EH (cell line): ENCODE measurements around the gene ZSWIM8.

Experiments used
- DNase-seq: peaks from one replicate; pipeline ENCODE4 v3.0.0-alpha.2; 2015; ENCODE audit warnings: low read depth

The ZSWIM8 gene

GRCh38 chr10:73798087-73798486, 12.7 kb downstream of the ZSWIM8 start:
- DNase-seq: no peak

DNA sequence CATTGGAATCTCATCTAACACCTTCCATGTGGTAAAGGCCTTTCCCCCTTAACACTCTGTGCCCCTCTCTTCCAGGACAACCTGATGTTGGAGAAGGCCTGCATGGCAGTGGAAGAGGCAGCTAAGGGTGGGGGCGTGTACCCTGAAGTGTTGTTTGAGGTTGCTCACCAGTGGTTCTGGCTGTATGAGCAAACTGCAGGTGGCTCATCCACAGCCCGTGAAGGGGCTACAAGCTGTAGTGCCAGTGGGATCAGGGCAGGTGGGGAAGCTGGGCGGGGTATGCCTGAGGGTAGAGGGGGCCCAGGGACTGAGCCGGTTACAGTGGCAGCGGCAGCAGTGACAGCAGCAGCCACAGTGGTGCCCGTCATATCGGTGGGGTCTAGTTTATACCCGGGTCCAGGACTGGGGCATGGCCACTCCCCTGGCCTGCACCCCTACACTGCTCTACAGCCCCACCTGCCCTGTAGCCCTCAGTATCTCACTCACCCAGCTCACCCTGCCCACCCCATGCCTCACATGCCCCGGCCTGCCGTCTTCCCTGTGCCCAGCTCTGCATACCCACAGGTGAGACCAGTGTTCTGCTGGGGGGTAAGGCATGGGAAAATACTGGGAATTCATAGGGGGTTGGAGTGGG, 13.6 kb downstream of the ZSWIM8 start:
- no peak for DNase-seq

GRCh38 chr10:73799899-73800559, 14.6 kb downstream of the ZSWIM8 start:
- DNase-seq: no peak

DNA sequence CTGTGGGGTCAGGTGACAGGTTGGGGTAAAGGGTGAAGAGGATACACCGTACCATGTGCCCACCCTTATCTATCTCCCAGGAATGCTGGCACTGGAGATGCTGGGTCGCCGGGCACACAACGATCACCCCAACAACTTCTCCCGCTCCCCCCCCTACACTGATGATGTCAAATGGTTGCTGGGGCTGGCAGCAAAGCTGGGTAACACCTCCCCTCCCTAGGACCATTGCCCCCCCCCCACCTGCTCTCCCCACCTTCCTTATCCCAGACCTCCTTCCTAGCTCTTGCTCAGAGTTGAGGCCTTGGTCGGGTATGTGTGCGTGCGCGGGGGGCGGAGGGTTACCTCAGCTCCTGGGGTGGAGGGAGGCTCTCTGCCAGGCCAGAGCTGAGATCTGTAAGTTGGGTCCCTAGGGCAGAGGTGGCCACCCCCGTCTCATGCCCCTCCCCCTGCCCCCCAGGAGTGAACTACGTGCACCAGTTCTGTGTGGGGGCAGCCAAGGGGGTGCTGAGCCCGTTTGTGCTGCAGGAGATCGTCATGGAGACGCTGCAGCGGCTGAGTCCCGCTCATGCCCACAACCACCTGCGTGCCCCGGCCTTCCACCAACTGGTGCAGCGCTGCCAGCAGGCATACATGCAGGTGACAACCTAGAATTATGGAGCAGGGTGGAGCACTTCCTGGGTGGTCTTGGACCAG, 15.3 kb downstream of the ZSWIM8 start:
- DNase-seq: no peak

DNA sequence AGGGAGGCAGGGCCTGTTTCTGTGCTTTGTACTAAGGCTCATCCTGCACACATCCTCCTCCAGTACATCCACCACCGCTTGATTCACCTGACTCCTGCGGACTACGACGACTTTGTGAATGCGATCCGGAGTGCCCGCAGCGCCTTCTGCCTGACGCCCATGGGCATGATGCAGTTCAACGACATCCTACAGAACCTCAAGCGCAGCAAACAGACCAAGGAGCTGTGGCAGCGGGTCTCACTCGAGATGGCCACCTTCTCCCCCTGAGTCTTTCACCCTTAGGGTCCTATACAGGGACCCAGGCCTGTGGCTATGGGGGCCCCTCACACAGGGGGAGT, 15.8 kb downstream of the ZSWIM8 start:
- no peak for DNase-seq

DNA sequence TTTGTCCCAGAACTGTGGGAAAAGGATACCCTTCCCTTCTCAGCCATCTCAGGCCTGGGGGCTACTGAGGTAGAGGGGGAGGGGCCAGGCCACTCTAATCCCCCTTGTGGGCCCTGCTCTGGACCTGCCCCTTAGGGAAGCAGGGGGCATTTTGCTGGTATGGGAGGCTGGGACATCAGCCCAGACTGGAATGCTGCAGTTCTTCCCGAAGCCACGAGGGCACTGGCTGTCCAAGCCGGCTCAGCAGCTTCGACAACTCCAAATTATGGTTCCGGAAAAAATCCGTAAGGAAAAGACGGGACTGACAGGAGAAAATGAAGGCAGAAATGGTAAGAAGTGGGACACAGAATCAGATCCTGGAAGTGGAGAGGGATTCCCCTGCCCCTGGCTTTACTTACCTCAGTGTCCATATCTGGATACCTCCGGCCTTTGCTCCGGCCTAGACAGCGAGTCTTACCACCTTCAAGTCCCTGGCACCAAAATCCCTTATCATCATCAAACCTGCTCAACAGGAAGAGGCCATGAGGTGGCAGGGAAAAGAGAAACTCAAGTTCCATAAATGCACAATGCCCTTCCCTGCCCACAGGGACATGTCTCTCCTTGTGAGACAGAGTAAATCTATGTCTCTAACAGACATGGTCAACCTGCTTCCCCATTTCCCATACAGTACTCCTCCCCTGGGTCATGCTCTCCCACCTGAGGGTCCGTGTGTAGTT, 17.0 kb downstream of the ZSWIM8 start:
- no peak for DNase-seq

DNA sequence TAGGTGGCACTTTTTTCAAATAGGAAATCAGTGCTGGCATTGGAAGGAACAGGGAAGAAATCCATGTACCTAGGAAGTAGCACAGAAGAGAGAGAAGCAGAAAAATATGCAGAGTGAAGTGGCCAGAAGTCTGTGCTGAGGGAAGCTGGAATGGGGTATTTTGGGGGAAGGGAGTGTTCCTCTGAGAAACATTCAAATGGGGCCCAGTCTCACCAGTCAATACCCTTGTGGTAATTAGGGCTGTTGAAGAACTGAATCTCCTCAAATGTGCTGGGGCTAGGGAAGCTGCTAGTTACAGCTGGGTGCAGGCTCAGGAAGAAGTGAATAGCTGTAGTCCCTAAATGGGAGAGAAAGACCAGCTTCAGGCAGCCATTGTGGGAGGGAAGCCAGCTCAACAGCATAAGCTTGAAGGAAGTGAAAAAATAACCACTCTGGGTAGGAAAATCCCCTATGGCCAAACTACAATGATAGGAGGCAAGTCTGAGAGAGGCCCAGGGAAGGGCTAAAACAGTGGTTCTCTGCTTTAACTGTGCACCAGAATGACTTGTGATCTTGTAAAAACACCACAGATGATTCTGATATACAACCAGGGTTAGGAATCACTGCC, 18.4 kb downstream of the ZSWIM8 start:
- no peak for DNase-seq

- no peak for DNase-seq
These were observed 21.0 kb downstream of the ZSWIM8 start for GRCh38 chr10:73806176-73806950.

DNA sequence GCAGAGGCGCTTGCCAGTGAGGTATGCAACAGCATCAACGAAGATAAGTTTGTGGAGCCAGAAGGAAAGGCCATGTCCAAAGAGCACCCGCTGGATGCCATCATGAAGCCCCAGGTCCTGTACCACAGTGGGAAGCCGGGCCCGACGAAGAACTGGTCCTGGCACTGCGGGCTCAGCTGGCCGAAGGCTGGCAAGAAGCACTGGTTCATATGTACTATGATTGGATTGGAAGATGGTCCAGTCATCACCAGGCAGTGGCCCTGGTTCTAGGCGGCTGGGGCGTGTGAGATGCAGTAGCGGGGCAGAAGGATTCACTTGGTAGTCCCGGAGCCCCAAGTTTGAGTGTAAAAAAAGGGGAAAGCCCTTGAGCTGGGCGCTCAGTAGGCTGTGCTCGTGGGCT, 22.1 kb downstream of the ZSWIM8 start:
- DNase-seq: no peak

DNA sequence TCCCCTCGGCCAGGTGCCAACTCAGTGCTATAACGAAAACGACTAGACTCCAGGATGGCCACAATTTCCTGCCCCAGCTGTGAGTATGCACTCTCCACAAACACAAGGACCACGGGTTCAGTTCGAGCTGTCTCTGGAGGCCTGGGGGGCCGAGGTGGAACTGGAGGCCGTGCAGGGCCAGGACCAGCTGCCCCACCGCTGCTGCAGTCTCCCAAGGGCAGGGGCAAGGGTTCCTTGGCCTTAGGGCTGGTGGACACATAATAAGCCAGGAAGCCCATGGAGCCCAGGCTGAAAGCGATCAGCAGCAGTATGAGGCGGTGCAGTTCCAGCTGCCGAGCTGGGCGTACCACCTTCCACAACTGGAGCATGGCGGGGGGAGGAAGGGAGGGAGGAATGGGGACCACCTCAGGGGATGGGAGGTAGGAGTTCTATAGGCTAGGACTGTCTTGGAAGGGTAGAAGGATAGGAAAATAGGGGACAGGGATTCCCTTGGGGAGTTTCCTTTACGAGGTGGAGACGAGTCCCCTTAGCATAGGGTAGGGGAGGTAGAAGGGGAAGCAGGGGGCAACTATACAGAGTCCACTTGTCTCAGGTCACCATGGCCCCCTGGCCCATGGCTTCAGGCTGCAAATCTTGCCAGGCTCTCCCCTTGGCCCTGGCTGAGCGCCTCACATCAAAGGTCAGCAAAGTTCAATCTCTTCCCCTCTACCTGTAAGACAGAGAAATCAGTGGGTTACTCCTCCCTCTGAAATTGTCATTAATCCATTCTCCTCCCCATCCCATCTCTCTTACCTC, 22.8 kb downstream of the ZSWIM8 start:
- DNase-seq: no peak

GRCh38 chr10:73809061-73809818, 23.8 kb downstream of the ZSWIM8 start:
- DNase-seq: no peak

DNA sequence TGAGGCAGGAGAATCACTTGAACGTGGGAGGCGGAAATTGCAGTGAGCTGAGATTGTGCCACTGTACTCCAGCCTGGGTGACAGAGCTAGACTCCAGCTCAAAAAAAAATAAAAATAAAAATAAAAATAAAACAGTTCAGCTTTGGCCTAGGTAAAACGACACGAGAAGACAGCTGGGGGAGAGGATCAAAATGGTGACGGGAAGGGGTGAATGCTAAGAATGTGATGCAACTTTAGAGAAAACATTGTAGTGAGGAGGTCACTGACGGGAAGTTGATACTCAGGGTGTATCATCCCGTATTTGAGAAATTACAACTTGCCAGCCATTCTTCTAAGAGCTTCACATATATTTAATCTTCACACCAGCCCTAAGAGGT, 24.9 kb downstream of the ZSWIM8 start:
- peak; percentile 39 for DNase-seq

- peak; percentile 28 for DNase-seq
These were observed 25.5 kb downstream of the ZSWIM8 start for GRCh38 chr10:73810735-73811465.

DNA sequence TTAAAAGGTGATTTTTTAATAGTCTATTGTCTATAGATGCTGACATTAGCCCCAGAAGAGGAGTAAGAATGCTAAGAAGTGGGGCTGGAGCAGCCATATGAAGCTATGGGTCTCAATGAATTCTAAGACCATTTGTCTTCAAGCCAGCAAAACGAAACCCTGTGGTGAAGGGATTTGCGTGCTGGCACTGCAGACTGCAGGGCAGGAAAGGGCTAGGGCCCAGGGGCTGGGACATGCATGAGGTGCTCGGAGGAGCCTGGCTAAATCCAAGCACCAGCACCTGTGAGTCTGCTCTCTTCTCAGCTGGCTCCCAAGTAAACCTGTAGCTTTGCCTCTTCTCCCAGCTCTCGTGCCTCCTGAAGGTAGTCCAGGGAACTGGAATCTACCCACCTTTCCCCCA, 27.3 kb downstream of the ZSWIM8 start:
- no peak for DNase-seq

- no peak for DNase-seq
These were observed 27.9 kb downstream of the ZSWIM8 start for GRCh38 chr10:73813333-73813732.

DNA sequence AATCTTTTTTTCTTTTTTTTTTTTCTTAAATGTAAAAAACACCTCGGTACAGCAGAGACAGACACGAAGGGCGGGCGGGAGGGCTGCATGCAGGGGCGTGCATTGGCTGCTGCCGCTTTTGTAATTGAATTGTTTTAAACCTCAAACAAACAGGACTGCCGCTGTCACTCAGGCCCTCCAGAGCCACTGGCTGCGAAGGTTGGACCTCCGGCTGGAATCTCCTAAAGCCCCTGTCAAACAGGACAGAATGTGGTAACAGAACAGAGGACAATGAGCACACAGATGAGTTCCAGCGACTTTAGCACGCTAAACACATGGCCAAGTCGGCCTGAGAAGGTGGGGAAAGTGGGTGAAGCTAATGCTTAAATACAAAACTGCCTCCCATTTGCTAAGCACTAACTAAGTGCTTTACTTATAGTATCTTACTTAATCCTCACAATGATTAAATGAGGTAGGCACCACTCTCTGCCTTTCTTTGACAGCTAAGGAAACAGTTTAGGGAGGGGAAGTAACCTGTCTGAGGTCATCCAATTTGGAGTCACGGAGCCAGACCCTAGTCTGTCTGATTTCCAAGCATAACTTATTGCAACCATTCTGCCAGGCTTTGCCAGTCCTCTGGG, 29.0 kb downstream of the ZSWIM8 start:
- DNase-seq: no peak

- no peak for DNase-seq
These were observed 29.7 kb downstream of the ZSWIM8 start for GRCh38 chr10:73814896-73815718.

- DNase-seq: no peak
These were observed 30.3 kb downstream of the ZSWIM8 start for GRCh38 chr10:73815719-73816030.
